NCI-H526 (cell line): ENCODE data around the gene MAP1LC3B.
"Not testable (repeated sequence)": the region's sequence is repeated elsewhere in the genome, so short reads cannot be mapped to it uniquely, and the experiment has no call there.

Experiments
- DNase-seq, 2 experiments: peaks; one replicate each; lab custom pipeline; 2025; lab: John Stamatoyannopoulos, UW

Gene MAP1LC3B

GRCh38 chr16:87360862-87361610, 31.1 kb upstream of the MAP1LC3B start:
- no peak for DNase-seq

GRCh38 chr16:87361916-87362619, 30.1 kb upstream of the MAP1LC3B start:
- no peak for DNase-seq

- DNase-seq, result not testable (repeated sequence)
Observed at GRCh38 chr16:87362828-87363559, 29.1 kb upstream of the MAP1LC3B start.

GRCh38 chr16:87363771-87364455, 28.2 kb upstream of the MAP1LC3B start:
- DNase-seq, result peak in 1 of 2 experiments; percentile 26

GRCh38 chr16:87365021-87365713, 27.0 kb upstream of the MAP1LC3B start:
- DNase-seq, result no peak

GRCh38 chr16:87366288-87366687, 25.8 kb upstream of the MAP1LC3B start:
- DNase-seq, result no peak

GRCh38 chr16:87366930-87367329, 25.2 kb upstream of the MAP1LC3B start:
- DNase-seq, result no peak

GRCh38 chr16:87367529-87367928, 24.6 kb upstream of the MAP1LC3B start:
- no peak for DNase-seq

GRCh38 chr16:87368029-87368770, 23.9 kb upstream of the MAP1LC3B start:
- no peak for DNase-seq

GRCh38 chr16:87369117-87369765, 22.9 kb upstream of the MAP1LC3B start:
- DNase-seq, result peak in 1 of 2 experiments; percentile 15

GRCh38 chr16:87369796-87370719, 22.1 kb upstream of the MAP1LC3B start:
- DNase-seq, result no peak

GRCh38 chr16:87371261-87371866, 20.8 kb upstream of the MAP1LC3B start:
- DNase-seq, result no peak

GRCh38 chr16:87372305-87372704, 19.8 kb upstream of the MAP1LC3B start:
- no peak for DNase-seq

GRCh38 chr16:87374313-87374712, 17.8 kb upstream of the MAP1LC3B start:
- DNase-seq, result no peak

GRCh38 chr16:87375426-87376135, 16.6 kb upstream of the MAP1LC3B start:
- DNase-seq, result no peak

GRCh38 chr16:87376660-87377059, 15.5 kb upstream of the MAP1LC3B start:
- DNase-seq, result no peak

- not testable (repeated sequence) for DNase-seq
Observed at GRCh38 chr16:87379312-87379752, 12.8 kb upstream of the MAP1LC3B start.

- DNase-seq, result no peak
Observed at GRCh38 chr16:87380403-87380802, 11.7 kb upstream of the MAP1LC3B start.
